Measurements from ENCODE around the gene C1GALT1.

DNA sequence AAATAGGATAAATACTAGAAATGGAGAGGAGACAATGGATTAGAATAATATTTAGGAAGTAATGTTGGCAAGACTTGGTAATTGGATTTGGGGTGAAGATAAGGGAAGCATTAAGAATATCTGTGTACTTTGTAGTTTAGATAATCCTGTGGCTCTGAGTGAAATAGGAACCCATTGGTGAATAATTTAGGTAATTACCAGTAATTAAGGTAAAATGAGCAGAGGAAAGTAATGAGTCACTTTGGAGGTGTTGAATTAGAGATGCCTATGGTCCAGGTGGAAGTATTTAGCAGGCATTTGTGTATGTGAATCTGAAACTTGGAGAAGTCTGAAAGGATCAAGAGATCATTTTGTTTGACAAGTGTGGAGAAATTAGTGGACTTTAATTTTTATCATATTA, 5.7 kb downstream of the C1GALT1 start:
- TF ChIP-seq TFAM (CRISPR knock-in tag; conservative IDR thresholded peaks at IDR 0.05), result no peak
- TF ChIP-seq, protein P1, sequence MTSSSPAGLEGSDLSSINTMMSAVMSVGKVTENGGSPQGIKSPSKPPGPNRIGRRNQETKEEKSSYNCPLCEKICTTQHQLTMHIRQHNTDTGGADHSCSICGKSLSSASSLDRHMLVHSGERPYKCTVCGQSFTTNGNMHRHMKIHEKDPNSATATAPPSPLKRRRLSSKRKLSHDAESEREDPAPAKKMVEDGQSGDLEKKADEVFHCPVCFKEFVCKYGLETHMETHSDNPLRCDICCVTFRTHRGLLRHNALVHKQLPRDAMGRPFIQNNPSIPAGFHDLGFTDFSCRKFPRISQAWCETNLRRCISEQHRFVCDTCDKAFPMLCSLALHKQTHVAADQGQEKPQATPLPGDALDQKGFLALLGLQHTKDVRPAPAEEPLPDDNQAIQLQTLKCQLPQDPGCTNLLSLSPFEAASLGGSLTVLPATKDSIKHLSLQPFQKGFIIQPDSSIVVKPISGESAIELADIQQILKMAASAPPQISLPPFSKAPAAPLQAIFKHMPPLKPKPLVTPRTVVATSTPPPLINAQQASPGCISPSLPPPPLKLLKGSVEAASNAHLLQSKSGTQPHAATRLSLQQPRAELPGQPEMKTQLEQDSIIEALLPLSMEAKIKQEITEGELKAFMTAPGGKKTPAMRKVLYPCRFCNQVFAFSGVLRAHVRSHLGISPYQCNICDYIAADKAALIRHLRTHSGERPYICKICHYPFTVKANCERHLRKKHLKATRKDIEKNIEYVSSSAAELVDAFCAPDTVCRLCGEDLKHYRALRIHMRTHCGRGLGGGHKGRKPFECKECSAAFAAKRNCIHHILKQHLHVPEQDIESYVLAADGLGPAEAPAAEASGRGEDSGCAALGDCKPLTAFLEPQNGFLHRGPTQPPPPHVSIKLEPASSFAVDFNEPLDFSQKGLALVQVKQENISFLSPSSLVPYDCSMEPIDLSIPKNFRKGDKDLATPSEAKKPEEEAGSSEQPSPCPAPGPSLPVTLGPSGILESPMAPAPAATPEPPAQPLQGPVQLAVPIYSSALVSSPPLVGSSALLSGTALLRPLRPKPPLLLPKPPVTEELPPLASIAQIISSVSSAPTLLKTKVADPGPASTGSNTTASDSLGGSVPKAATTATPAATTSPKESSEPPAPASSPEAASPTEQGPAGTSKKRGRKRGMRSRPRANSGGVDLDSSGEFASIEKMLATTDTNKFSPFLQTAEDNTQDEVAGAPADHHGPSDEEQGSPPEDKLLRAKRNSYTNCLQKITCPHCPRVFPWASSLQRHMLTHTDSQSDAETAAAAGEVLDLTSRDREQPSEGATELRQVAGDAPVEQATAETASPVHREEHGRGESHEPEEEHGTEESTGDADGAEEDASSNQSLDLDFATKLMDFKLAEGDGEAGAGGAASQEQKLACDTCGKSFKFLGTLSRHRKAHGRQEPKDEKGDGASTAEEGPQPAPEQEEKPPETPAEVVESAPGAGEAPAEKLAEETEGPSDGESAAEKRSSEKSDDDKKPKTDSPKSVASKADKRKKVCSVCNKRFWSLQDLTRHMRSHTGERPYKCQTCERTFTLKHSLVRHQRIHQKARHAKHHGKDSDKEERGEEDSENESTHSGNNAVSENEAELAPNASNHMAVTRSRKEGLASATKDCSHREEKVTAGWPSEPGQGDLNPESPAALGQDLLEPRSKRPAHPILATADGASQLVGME (CRISPR knock-in tag; IDR thresholded peaks at IDR 0.05), result no peak
- TF ChIP-seq, protein P2, sequence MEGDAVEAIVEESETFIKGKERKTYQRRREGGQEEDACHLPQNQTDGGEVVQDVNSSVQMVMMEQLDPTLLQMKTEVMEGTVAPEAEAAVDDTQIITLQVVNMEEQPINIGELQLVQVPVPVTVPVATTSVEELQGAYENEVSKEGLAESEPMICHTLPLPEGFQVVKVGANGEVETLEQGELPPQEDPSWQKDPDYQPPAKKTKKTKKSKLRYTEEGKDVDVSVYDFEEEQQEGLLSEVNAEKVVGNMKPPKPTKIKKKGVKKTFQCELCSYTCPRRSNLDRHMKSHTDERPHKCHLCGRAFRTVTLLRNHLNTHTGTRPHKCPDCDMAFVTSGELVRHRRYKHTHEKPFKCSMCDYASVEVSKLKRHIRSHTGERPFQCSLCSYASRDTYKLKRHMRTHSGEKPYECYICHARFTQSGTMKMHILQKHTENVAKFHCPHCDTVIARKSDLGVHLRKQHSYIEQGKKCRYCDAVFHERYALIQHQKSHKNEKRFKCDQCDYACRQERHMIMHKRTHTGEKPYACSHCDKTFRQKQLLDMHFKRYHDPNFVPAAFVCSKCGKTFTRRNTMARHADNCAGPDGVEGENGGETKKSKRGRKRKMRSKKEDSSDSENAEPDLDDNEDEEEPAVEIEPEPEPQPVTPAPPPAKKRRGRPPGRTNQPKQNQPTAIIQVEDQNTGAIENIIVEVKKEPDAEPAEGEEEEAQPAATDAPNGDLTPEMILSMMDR (IDR thresholded peaks at IDR 0.05 in 2 of 3, conservative IDR thresholded peaks at IDR 0.05 in 1 of 3; ENCODE audit: insufficient read depth in 2 of 3, low read depth in 1 of 3, low read length in 3 of 3), result no peak
- TF ChIP-seq, protein P3, sequence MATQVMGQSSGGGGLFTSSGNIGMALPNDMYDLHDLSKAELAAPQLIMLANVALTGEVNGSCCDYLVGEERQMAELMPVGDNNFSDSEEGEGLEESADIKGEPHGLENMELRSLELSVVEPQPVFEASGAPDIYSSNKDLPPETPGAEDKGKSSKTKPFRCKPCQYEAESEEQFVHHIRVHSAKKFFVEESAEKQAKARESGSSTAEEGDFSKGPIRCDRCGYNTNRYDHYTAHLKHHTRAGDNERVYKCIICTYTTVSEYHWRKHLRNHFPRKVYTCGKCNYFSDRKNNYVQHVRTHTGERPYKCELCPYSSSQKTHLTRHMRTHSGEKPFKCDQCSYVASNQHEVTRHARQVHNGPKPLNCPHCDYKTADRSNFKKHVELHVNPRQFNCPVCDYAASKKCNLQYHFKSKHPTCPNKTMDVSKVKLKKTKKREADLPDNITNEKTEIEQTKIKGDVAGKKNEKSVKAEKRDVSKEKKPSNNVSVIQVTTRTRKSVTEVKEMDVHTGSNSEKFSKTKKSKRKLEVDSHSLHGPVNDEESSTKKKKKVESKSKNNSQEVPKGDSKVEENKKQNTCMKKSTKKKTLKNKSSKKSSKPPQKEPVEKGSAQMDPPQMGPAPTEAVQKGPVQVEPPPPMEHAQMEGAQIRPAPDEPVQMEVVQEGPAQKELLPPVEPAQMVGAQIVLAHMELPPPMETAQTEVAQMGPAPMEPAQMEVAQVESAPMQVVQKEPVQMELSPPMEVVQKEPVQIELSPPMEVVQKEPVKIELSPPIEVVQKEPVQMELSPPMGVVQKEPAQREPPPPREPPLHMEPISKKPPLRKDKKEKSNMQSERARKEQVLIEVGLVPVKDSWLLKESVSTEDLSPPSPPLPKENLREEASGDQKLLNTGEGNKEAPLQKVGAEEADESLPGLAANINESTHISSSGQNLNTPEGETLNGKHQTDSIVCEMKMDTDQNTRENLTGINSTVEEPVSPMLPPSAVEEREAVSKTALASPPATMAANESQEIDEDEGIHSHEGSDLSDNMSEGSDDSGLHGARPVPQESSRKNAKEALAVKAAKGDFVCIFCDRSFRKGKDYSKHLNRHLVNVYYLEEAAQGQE (IDR thresholded peaks at IDR 0.05; ENCODE audit: borderline replicate concordance), result no peak
- TF ChIP-seq, protein P3 (CRISPR knock-in tag; IDR thresholded peaks at IDR 0.05; ENCODE audit: low read depth), result no peak

All from K562 (cell line).